Spleen (tissue), 7 donors: ENCODE results near the gene ATP6V1E1.

ENCODE experiments used
- POLR2AphosphoS5 ChIP-seq, 3 donors: sonication (generic); formaldehyde crosslinking; IDR thresholded peaks; one replicate each; pipeline ENCODE4 v1.5.1; 2017; ENCODE audit warnings: antibody characterized with exemption in 3 of 3
- TF ChIP-seq, protein P1 (sequence below), 11 experiments: fragments of 200-600 bp in 7 of 11; fragments of 450-650 bp in 4 of 11; sonication (generic) in 4 of 11; IDR thresholded peaks in 8 of 11; conservative IDR thresholded peaks in 3 of 11; 1 replicate in 7 of 11; 2 replicates in 4 of 11; pipeline versions ENCODE4 v1.4.0 to v1.8.0; 2016 to 2021; ENCODE audit warnings: antibody characterized with exemption in 11 of 11, inconsistent platforms in 4 of 11, mild to moderate bottlenecking in 1 of 11
- donor health status: DM: no; HTN: no; CAD: no; lungs with moderate emphysema.
- donor health status: DM: no; HTN: no; CAD: no.
- donor health status: DM: no; HTN: no; CAD: no.

DNA sequence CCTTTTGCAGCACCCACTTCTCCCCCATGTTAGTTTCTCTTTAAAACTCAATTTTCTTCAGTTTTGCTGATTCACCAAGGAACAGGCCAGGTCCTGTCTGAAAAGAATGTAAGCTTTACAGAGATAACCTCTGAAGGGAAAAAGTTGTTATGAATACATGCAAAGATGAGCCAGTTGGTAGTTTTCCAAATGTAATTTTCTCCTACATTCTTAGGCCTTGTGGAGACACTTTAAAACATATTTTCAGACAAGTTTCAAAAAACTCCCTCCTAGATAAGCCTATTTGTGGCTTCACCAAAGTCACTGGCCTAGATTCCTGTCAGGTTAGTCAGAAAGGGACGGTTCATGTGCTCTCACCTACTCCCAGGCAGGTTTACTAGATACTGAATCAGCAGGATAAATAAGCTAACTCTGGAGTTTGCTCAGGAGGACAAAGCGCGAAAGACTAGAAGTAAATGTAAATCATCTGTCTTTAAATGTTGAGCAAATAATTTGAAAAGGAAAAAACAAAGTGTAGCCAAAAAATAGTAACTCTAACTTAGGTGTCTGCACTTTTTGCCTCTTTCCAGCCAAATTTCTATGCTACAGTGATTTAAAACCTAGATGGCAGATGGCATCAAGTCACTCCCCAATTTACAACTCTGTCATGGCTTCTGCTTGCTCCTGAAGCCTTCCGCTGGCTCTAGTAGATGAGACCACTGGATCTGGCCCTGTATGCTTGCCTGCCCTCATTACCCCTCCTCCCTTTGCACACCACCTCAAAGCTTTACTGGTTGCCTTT lies 4.9 kb upstream of the ATP6V1E1 start:
- no peak for TF ChIP-seq POLR2AphosphoS5 (IDR thresholded peaks at IDR 0.05)
- TF ChIP-seq, protein P1, sequence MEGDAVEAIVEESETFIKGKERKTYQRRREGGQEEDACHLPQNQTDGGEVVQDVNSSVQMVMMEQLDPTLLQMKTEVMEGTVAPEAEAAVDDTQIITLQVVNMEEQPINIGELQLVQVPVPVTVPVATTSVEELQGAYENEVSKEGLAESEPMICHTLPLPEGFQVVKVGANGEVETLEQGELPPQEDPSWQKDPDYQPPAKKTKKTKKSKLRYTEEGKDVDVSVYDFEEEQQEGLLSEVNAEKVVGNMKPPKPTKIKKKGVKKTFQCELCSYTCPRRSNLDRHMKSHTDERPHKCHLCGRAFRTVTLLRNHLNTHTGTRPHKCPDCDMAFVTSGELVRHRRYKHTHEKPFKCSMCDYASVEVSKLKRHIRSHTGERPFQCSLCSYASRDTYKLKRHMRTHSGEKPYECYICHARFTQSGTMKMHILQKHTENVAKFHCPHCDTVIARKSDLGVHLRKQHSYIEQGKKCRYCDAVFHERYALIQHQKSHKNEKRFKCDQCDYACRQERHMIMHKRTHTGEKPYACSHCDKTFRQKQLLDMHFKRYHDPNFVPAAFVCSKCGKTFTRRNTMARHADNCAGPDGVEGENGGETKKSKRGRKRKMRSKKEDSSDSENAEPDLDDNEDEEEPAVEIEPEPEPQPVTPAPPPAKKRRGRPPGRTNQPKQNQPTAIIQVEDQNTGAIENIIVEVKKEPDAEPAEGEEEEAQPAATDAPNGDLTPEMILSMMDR (IDR thresholded peaks at IDR 0.05 in 8 of 11, conservative IDR thresholded peaks at IDR 0.05 in 3 of 11): no peak
